Gastrocnemius medialis (tissue), 4 donors: ENCODE data around the gene PLCB1.

Source experiments
- POLR2A ChIP-seq, 2 donors: fragments of 450-650 bp; IDR thresholded peaks; one replicate each; pipeline ENCODE4 v1.6.1; 2017; ENCODE audit warnings: antibody characterized with exemption in 2 of 2, mild to moderate bottlenecking in 2 of 2, moderate library complexity in 2 of 2
- TF ChIP-seq, protein P1 (sequence below), 5 experiments: fragments of 450-650 bp in 3 of 5; fragments of 200-600 bp in 2 of 5; sonication (generic) in 2 of 5; IDR thresholded peaks in 4 of 5; conservative IDR thresholded peaks in 1 of 5; 1 replicate in 4 of 5; 2 replicates in 1 of 5; pipeline ENCODE4 v1.5.1; 2016 to 2019; ENCODE audit warnings: antibody characterized with exemption in 5 of 5, mild to moderate bottlenecking in 3 of 5, moderate library complexity in 3 of 5

DNA sequence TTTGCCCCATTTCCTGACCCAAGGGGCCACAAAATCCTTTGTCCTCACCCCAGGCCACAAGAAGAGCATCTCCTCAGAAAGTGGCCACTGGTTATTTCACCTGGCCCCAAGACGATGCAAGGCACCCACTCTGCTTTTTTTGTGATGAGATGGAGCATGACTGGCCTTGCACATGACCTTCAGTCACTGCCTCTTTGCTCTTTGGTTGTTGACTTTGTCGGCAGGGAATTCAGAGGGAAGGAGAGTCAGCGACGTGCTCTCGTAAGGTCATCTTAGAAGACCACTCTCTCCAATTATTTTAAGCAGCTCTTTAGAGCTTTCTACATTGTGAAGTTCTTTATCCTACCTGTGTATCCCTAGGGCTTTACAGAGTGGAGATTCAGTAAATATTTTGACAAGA, 306.7 kb downstream of the PLCB1 start:
- no peak for TF ChIP-seq POLR2A (IDR thresholded peaks at IDR 0.05)
- TF ChIP-seq, protein P1, sequence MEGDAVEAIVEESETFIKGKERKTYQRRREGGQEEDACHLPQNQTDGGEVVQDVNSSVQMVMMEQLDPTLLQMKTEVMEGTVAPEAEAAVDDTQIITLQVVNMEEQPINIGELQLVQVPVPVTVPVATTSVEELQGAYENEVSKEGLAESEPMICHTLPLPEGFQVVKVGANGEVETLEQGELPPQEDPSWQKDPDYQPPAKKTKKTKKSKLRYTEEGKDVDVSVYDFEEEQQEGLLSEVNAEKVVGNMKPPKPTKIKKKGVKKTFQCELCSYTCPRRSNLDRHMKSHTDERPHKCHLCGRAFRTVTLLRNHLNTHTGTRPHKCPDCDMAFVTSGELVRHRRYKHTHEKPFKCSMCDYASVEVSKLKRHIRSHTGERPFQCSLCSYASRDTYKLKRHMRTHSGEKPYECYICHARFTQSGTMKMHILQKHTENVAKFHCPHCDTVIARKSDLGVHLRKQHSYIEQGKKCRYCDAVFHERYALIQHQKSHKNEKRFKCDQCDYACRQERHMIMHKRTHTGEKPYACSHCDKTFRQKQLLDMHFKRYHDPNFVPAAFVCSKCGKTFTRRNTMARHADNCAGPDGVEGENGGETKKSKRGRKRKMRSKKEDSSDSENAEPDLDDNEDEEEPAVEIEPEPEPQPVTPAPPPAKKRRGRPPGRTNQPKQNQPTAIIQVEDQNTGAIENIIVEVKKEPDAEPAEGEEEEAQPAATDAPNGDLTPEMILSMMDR (IDR thresholded peaks at IDR 0.05 in 4 of 5, conservative IDR thresholded peaks at IDR 0.05 in 1 of 5): no peak
